NCI-H226 (cell line): ENCODE data around the gene SAMD13.

Source experiments
- DNase-seq: peaks from one replicate; pipeline ENCODE4 v3.0.0-alpha.2; 2015

SAMD13 gene

GRCh38 chr1:84301004-84301784 lies at the start of gene SAMD13:
TSS of gene SAMD13 (plus strand) at chr1:84301708. CDS start at chr1:84303235, 1,527 bp downstream.
- DNase-seq: peak; percentile 27

GRCh38 chr1:84253036-84253435 lies 48.5 kb upstream of the SAMD13 start:
- DNase-seq: no peak

GRCh38 chr1:84253891-84254290 lies 47.6 kb upstream of the SAMD13 start:
- DNase-seq: peak; percentile 44

DNA sequence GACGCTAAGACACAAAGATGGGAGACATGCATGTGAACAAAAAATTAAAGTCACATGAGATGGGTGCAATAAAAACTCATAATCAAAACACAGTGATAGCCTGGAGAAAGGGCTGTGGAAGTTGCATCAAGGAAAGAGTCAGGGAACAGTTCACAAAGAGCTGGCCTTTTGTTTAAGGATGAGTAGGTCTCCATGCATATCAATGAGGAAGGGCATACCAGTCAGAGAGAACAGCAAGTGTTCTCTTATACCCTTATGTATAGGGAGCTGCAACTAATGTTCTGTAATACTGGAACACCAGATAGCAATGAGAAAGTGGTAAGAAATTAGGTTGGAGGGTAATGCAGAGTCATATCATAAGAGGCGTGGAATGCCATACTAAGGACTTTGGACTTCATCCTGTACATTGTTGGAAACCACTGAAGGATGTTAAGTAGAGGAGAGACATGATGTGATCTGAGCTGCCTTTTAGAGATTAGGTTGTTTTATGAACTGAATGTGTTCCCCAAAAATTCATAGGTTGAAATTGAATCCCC lies 46.7 kb upstream of the SAMD13 start:
- no peak for DNase-seq

- DNase-seq: no peak
These were observed 45.9 kb upstream of the SAMD13 start for GRCh38 chr1:84255582-84255981.

- DNase-seq: no peak
These were observed 43.9 kb upstream of the SAMD13 start for GRCh38 chr1:84257617-84258016.

GRCh38 chr1:84259376-84259775 lies 42.1 kb upstream of the SAMD13 start:
- DNase-seq: no peak

- no peak for DNase-seq
These were observed 41.5 kb upstream of the SAMD13 start for GRCh38 chr1:84259989-84260388.

GRCh38 chr1:84260852-84261518 lies 40.5 kb upstream of the SAMD13 start:
- DNase-seq: no peak

GRCh38 chr1:84264961-84265360 lies 36.5 kb upstream of the SAMD13 start:
- DNase-seq: no peak

DNA sequence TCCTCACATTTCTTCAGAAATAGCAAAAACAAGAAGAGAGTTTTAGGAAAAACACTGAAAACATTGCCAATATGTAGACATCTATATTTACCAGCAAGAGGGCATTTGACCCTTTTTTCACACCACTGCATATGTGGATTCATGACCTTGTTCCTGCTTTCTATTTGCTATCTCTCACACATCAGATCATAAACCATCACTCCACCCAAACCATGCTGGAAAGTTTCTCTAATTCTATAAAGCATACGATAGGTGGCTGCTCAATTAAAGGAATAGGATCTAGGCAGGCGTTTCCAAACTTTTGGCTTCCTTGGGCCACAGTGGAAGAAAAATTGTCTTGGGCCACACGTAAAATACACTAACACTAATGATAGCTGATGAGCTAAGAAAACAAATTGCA lies 35.6 kb upstream of the SAMD13 start:
- DNase-seq: no peak

- DNase-seq: no peak
These were observed 34.8 kb upstream of the SAMD13 start for GRCh38 chr1:84266748-84267147.

- no peak for DNase-seq
These were observed 34.0 kb upstream of the SAMD13 start for GRCh38 chr1:84267476-84267875.

- no peak for DNase-seq
These were observed 33.2 kb upstream of the SAMD13 start for GRCh38 chr1:84268346-84268745.

GRCh38 chr1:84269306-84269705 lies 32.2 kb upstream of the SAMD13 start:
- no peak for DNase-seq

DNA sequence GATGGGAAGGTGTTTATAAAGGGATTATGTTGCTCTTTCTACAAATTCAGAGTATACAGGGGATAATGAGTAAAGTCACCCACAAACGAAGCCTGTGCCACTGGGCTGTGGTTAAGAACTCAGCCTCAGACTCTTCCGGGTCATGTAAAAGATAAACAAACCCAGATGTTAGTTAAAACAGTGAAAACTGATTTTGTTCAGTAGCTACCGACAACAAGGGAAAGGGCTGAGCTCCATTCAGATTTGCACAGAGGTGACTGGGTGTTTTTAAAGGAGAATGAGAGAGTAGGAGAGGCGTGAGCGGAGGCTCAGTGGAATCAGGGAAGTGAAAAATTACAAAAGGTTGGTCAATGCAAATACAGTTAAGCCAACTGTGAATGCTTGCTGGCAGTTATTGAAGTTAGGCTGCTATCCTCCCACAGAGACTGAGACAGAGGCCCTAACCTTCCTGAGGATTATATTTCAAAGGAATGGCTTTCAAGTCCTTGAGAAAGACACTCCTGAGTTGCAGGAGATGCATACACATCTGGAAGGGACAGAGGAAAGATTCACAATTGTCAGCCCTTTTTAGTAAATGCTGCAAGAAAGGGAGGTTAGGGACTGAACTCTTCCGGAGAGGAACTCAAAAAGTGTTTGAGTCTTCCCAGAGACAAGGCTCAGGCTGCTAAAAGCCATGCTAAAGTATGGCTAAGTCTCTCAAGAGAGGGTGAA lies 29.9 kb upstream of the SAMD13 start:
- DNase-seq: no peak

DNA sequence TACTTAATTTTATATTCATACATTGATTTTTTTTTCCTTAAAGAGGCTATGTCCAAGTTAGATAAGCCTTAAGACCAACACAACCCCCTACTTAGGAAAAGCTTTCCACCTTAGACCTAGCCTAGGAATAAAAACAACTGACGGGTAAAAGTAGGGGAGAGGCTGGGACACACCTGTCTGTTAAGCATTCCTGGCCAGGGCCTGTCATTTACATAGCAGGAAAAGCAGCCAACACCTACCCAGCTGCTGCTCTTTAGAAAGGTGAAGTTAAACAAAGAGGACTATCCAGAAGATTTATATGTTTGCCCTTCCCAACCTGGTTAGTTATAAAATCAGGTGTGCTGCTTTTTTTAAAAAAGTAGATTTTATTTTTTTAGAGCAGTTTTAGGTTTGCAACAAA lies 29.1 kb upstream of the SAMD13 start:
- DNase-seq: no peak

GRCh38 chr1:84277343-84278059 lies 24.0 kb upstream of the SAMD13 start:
- no peak for DNase-seq

GRCh38 chr1:84278905-84279304 lies 22.6 kb upstream of the SAMD13 start:
- no peak for DNase-seq

GRCh38 chr1:84280912-84281311 lies 20.6 kb upstream of the SAMD13 start:
- no peak for DNase-seq

DNA sequence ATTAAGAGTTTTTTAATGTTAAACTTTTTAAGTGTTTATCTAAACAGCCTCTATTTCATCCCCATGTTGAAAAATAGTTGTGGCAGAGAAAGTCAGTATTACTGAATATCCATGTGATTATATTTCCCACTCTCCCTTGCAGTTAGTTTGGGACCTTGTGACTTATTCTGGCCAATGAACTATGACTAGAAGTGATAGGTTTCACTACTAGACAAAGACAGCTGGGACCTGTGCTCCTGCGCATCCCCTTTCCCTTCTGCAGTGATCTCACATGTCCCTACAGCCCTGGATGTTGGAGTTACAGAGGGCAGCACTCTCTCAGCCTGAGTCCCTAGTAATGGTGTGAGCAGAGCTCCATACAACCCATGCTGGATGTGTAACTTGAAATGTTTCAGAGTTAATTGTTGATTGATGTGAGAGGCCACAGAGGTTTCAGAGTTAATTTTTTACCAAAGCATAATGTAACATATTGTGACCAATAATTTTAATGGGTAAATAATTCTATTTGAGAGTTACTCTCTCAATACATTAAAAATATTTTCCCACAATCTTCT lies 18.7 kb upstream of the SAMD13 start:
- DNase-seq: no peak

GRCh38 chr1:84283381-84283780 lies 18.1 kb upstream of the SAMD13 start:
- DNase-seq: no peak

- DNase-seq: no peak
These were observed 15.4 kb upstream of the SAMD13 start for GRCh38 chr1:84286071-84286470.
